HEK293T (cell line): ENCODE results near the gene CPNE6.

Experiments used
- ARNT ChIP-seq: fragments of 450-650 bp; IDR thresholded peaks from 2 replicates; pipeline ENCODE4 v1.6.1; 2017; ENCODE audit warnings: mild to moderate bottlenecking
- ELF4 ChIP-seq: fragments of 450-650 bp; IDR thresholded peaks from 2 replicates; pipeline ENCODE4 v1.6.1; 2017; ENCODE audit warnings: antibody characterized with exemption
- FOXA1 ChIP-seq: fragments of 450-650 bp; IDR thresholded peaks from 2 replicates; pipeline ENCODE4 v1.6.1; 2016; ENCODE audit warnings: mild to moderate bottlenecking
- FOXK2 ChIP-seq: fragments of 450-650 bp; IDR thresholded peaks from 2 replicates; pipeline ENCODE4 v1.6.1; 2016; ENCODE audit warnings: mild to moderate bottlenecking
- FOXM1 ChIP-seq: fragments of 450-650 bp; IDR thresholded peaks from 2 replicates; pipeline ENCODE4 v1.6.1; 2017; ENCODE audit warnings: mild to moderate bottlenecking, borderline replicate concordance
- PKNOX1 ChIP-seq: fragments of 450-650 bp; IDR thresholded peaks from 2 replicates; pipeline ENCODE4 v1.6.1; 2016
- SP1 ChIP-seq: fragments of 450-650 bp; IDR thresholded peaks from 2 replicates; pipeline ENCODE4 v1.6.1; 2017
- SUZ12 ChIP-seq: fragments of 450-650 bp; IDR thresholded peaks from 2 replicates; pipeline ENCODE4 v1.6.1; 2016; ENCODE audit warnings: mild to moderate bottlenecking
- TARDBP ChIP-seq: fragments of 450-650 bp; IDR thresholded peaks from 2 replicates; pipeline ENCODE4 v1.6.1; 2016
- ZNF384 ChIP-seq: fragments of 450-650 bp; IDR thresholded peaks from 2 replicates; pipeline ENCODE4 v1.6.1; 2016

- TF ChIP-seq SUZ12 = no peak
- TF ChIP-seq FOXM1 = no peak
- TF ChIP-seq TARDBP = no peak
- no peak for TF ChIP-seq FOXK2
- TF ChIP-seq SP1 = no peak
- TF ChIP-seq ARNT = no peak
- TF ChIP-seq ELF4 = no peak
- no peak for TF ChIP-seq FOXA1
- TF ChIP-seq PKNOX1 = no peak
- TF ChIP-seq ZNF384 = no peak
Observed at GRCh38 chr14:24058951-24059475, 12.3 kb upstream of the CPNE6 start.
